Colonic mucosa (tissue), 4 donors: ENCODE data around the gene MAN1A2. TPM values are rescaled to one million over a fixed set of nuclear protein-coding genes. Genes with fewer than 3 reads are reported as not detected.

Experiments
- DNase-seq: peaks from one replicate; pipeline ENCODE4 v3.0.0-alpha.2; 2020
- H3K27ac ChIP-seq: fragments of 200-600 bp; one replicate; pipeline ENCODE4 v1.8.0; 2021
- H3K27me3 ChIP-seq: fragments of 200-600 bp; one replicate; pipeline ENCODE4 v1.8.0; 2021
- H3K36me3 ChIP-seq: fragments of 200-600 bp; one replicate; pipeline ENCODE4 v1.8.0; 2021
- H3K4me1 ChIP-seq: fragments of 200-600 bp; one replicate; pipeline ENCODE4 v1.8.0; 2021; ENCODE audit warnings: mild to moderate bottlenecking
- H3K4me3 ChIP-seq: fragments of 200-600 bp; one replicate; pipeline ENCODE4 v1.8.0; 2021
- H3K9ac ChIP-seq, 2 donors: one replicate each; pipeline ENCODE4 v1.7.0; 2013; ENCODE audit warnings: control low read depth in 2 of 2, low read depth in 2 of 2, low read length in 2 of 2
- H3K9me3 ChIP-seq: fragments of 200-600 bp; one replicate; pipeline ENCODE4 v1.8.0; 2021
- intact Hi-C: fragments of 100-400 bp; cut with DNase I; formaldehyde crosslinking; loops from one replicate; pipeline ENCODE4 v1.14.1; 2022
- total RNA-seq, 2 donors: library from RNA; stranded (reverse); fragmentation: NEBNext Ultra II Directional in 1 of 2; extraction: Animal tissue kit (Norgen Biotek cat#: 25700) in 1 of 2; gene quantifications; one replicate each; pipeline ENCODE4 v1.2.1, GENCODE V29; 2021
- TF ChIP-seq, protein P1 (sequence below): fragments of 200-600 bp; IDR thresholded peaks from one replicate; pipeline ENCODE4 v1.8.0; 2022; ENCODE audit warnings: antibody characterized with exemption, mild to moderate bottlenecking
- donor health status: healthy.
- donor health status: DM: no; HTN: no; CAD: no.
- donor health status: DM: no; HTN: no; CAD: no.

Gene MAN1A2
- total RNA-seq, 2 donors from 2014 or later = 27.9 to 35.7 TPM

DNA sequence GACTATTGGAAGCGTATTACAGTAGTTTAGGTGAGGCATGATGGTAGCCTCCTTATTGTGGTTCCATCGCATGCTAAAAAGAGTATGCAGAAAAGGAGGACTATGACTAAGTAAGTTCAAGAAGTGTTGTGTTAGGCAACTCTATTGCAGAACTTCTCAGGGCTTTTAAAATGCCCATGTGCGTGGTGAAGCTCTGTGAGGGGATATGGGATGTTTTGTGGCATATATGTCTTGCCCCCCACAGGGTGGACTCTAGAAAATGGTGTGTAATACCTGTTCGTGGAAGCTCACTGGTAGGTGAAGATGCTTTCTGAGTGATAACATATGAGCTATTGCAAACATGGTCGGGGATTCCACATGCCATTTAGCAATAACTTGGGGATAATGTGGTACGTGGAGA lies 31.7 kb downstream of the MAN1A2 start:
- TF ChIP-seq, protein P1, sequence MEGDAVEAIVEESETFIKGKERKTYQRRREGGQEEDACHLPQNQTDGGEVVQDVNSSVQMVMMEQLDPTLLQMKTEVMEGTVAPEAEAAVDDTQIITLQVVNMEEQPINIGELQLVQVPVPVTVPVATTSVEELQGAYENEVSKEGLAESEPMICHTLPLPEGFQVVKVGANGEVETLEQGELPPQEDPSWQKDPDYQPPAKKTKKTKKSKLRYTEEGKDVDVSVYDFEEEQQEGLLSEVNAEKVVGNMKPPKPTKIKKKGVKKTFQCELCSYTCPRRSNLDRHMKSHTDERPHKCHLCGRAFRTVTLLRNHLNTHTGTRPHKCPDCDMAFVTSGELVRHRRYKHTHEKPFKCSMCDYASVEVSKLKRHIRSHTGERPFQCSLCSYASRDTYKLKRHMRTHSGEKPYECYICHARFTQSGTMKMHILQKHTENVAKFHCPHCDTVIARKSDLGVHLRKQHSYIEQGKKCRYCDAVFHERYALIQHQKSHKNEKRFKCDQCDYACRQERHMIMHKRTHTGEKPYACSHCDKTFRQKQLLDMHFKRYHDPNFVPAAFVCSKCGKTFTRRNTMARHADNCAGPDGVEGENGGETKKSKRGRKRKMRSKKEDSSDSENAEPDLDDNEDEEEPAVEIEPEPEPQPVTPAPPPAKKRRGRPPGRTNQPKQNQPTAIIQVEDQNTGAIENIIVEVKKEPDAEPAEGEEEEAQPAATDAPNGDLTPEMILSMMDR = no peak
- Histone ChIP-seq H3K36me3 (no peaks in the 10 kb centered on the region), H3K4me3 (no peak overlapping the region), H3K4me1 (no peaks in the 10 kb centered on the region), H3K27ac (no peak overlapping the region), H3K9ac (no peak overlapping the region), H3K27me3 (no peaks in the 10 kb centered on the region), H3K9me3 (no peaks in the 10 kb centered on the region)
- DNase-seq = no peak
- intact Hi-C loops = loop anchor here (10.0 kb wide), 1 partner anchor 66 kb away; no protein-coding TSS in a partner anchor

DNA sequence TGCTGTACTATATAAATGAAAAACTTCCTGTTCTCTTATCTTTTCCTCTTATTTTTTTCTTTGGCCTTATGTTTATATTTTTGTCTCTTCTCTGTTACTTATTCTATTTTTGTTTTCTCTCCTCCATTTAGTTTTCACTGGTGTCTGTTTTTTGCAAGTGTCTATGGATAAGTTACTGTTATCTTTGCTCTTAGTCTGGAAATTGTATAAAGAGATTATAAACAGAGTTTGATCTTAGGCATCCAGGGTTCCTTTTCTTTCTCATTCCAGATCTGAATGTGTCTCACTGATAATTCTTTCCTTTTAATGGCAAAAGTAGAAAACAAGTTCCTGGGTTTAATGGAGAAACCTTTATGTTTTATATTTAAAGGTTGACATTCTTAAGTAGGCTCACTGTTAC lies 34.5 kb downstream of the MAN1A2 start:
- H3K9ac ChIP-seq = no peak overlapping the region
- DNase-seq = no peak
- intact Hi-C loops = no loop called here
- H3K27me3 ChIP-seq = no peaks in the 10 kb centered on the region
- no peak overlapping the region for H3K4me3 ChIP-seq
- TF ChIP-seq, protein P1 = no peak
- no peak overlapping the region for H3K27ac ChIP-seq
- H3K4me1 ChIP-seq = no peaks in the 10 kb centered on the region
- no peaks in the 10 kb centered on the region for H3K36me3 ChIP-seq
- H3K9me3 ChIP-seq = no peaks in the 10 kb centered on the region

DNA sequence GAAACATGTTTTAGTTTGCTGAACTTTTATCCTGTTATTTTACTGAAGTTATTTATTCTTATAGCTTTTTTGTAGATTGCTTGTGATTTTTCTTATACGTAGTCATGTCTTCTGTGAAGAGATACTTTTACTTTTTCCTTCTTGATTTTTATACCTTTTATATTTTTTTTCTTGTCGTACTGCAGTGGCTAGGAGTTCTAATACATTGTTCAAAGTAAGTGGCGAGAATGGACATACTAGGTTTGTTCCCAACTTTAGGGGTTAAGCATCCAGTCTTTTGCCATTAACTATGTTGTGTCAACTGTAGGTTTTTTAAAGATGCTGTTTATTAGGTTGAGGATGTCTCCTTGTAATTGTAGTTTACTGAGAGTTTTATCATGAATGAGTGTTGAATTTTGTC lies 36.3 kb downstream of the MAN1A2 start:
- Histone ChIP-seq H3K9ac (no peak overlapping the region), H3K36me3 (no peaks in the 10 kb centered on the region), H3K27ac (no peak overlapping the region), H3K4me3 (no peak overlapping the region), H3K9me3 (no peaks in the 10 kb centered on the region), H3K27me3 (no peaks in the 10 kb centered on the region), H3K4me1 (no peaks in the 10 kb centered on the region)
- intact Hi-C loops = no loop called here
- TF ChIP-seq, protein P1 = no peak
- no peak for DNase-seq

DNA sequence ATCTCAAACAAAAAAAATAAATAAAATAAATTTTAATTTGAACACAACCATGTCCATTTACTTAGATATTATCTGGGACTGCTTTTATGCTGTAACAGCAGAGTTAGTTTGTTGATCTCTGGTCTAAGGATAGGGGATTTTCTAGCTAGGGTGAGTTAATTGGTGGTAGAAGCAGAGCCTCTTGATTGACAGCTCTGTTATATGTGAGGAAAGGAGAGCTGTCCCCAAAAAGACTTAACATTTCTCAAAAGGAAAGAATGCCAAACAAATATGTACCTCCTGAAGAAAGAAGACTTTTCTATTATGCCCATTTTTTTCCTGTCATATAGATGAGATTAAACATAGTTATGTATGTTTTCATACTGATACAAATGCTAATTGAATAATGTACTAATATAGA lies 37.8 kb downstream of the MAN1A2 start:
- TF ChIP-seq, protein P1 = no peak
- DNase-seq = no peak

DNA sequence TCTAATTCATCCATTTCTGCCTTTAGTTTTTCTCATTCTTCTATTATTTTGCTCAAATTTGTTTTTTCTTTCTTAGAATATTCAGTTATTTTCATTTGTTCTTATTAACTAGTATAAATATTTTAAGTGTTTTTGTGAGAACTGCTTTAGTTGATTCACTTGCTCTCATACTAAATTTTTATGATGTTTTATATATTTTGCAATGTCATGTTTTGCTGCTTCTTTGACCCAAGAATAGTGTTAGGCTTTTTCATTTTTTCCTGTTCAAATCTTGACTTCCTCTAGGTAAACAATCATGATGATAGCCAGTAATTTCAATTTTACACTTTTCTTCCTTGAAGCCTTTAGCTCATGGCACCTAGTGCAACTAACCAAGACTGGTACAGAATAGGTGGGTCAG lies 45.2 kb downstream of the MAN1A2 start:
- Histone ChIP-seq H3K9ac (no peak overlapping the region), H3K4me3 (no peak overlapping the region), H3K9me3 (no peaks in the 10 kb centered on the region), H3K4me1 (no peaks in the 10 kb centered on the region), H3K27me3 (no peaks in the 10 kb centered on the region), H3K36me3 (no peaks in the 10 kb centered on the region), H3K27ac (no peak overlapping the region)
- TF ChIP-seq, protein P1 = no peak
- no peak for DNase-seq
- intact Hi-C loops = no loop called here

More for the DNA sequence above, 37.8 kb downstream of the MAN1A2 start:
- Histone ChIP-seq H3K27ac (no peak overlapping the region), H3K36me3 (no peaks in the 10 kb centered on the region), H3K9me3 (no peaks in the 10 kb centered on the region), H3K27me3 (no peaks in the 10 kb centered on the region), H3K9ac (no peak overlapping the region), H3K4me3 (no peak overlapping the region), H3K4me1 (no peaks in the 10 kb centered on the region)
- intact Hi-C loops = no loop called here

DNA sequence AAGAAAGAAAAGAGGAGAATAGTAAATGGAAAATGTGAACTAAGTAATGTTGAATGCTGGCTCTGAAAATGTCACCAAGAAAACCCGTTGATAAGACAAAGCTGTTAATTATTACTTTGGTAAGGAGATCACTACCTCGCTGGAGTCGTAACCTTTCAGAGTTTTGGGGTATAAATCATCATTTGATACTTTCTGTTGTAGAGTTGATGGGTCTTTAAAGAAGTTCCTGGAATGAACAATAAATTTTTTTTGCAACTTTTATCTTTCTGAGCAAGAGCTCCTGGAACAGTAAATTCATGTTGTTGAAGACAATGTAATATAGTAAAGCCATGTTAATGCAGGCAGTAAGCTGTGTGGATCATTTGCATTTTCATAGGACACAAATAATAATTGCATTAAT lies 46.2 kb downstream of the MAN1A2 start:
- intact Hi-C loops = no loop called here
- H3K36me3 ChIP-seq = no peaks in the 10 kb centered on the region
- no peak overlapping the region for H3K27ac ChIP-seq
- H3K4me3 ChIP-seq = no peak overlapping the region
- no peak for DNase-seq
- H3K27me3 ChIP-seq = no peaks in the 10 kb centered on the region
- no peaks in the 10 kb centered on the region for H3K9me3 ChIP-seq
- H3K9ac ChIP-seq = no peak overlapping the region
- TF ChIP-seq, protein P1 = no peak
- H3K4me1 ChIP-seq = no peaks in the 10 kb centered on the region
